ENCODE data around the gene PRR36. TPM values are rescaled to one million over a fixed set of nuclear protein-coding genes. Genes with fewer than 3 reads are reported as not detected.

PRR36 gene
- total RNA-seq, 3 donors from 2014 or later = 0.22 to 0.58 (median 0.23) TPM

GRCh38 chr19:7842661-7843294, 31.4 kb downstream of the PRR36 start:
- Histone ChIP-seq H3K4me3 (no peak overlapping the region), H3K4me1 (ENCODE audit: low read depth) (no peaks in the 10 kb centered on the region), H3K9me3 (no peaks in the 10 kb centered on the region), H3K36me3 (ENCODE audit: low read depth) (no peaks in the 10 kb centered on the region)
- ATAC-seq (no peak), DNase-seq (no peak)
- intact Hi-C loops (cut with DNase I, micrococcal nuclease) = no loop called here
- no peak for TF ChIP-seq CTCF (IDR thresholded peaks at IDR 0.05)

GRCh38 chr19:7841751-7842660, 32.2 kb downstream of the PRR36 start:
- DNase-seq (no peak), ATAC-seq (no peak)
- TF ChIP-seq CTCF (IDR thresholded peaks at IDR 0.05) = no peak
- H3K4me3 ChIP-seq = no peak overlapping the region
- no peaks in the 10 kb centered on the region for H3K36me3 ChIP-seq (ENCODE audit: low read depth)
- intact Hi-C loops (cut with DNase I, micrococcal nuclease) = no loop called here
- H3K4me1 ChIP-seq (ENCODE audit: low read depth) = no peaks in the 10 kb centered on the region
- H3K9me3 ChIP-seq = no peaks in the 10 kb centered on the region

GRCh38 chr19:7840629-7841028, 33.6 kb downstream of the PRR36 start:
- DNase-seq (no peak), ATAC-seq (no peak)
- Histone ChIP-seq H3K4me3 (no peak overlapping the region), H3K4me1 (ENCODE audit: low read depth) (no peaks in the 10 kb centered on the region), H3K36me3 (ENCODE audit: low read depth) (no peaks in the 10 kb centered on the region), H3K9me3 (no peaks in the 10 kb centered on the region)
- no peak for TF ChIP-seq CTCF (IDR thresholded peaks at IDR 0.05)
- intact Hi-C loops (cut with DNase I, micrococcal nuclease) = no loop called here

GRCh38 chr19:7839476-7839875, 34.7 kb downstream of the PRR36 start:
- ATAC-seq = no peak
- intact Hi-C loops (cut with DNase I, micrococcal nuclease) = no loop called here

More at GRCh38 chr19:7839476-7839875, 34.7 kb downstream of the PRR36 start:
- Histone ChIP-seq H3K36me3 (ENCODE audit: low read depth) (no peaks in the 10 kb centered on the region), H3K4me1 (ENCODE audit: low read depth) (no peaks in the 10 kb centered on the region), H3K9me3 (no peaks in the 10 kb centered on the region), H3K4me3 (no peak overlapping the region)
- no peak for DNase-seq
- no peak for TF ChIP-seq CTCF (IDR thresholded peaks at IDR 0.05)
